HG03103 (cell line): ENCODE measurements around the gene VN1R2.
"Not testable (repeated sequence)": the region's sequence is repeated elsewhere in the genome, so short reads cannot be mapped to it uniquely, and the experiment has no call there.

Experiments
- ATAC-seq: cut with Tn5 transposase; IDR thresholded peaks from one replicate; pipeline ENCODE4 v1.9.1; 2021; ENCODE audit warnings: low read depth; ENCODE audit not compliant: unreplicated experiment

Gene VN1R2

GRCh38 chr19:53257715-53258342 lies at the start of gene VN1R2:
Gene VN1R2 (plus strand): TSS chr19:53258292. CDS start chr19:53258376, 84 bp downstream.
- not testable (repeated sequence) for ATAC-seq

- ATAC-seq = not testable (repeated sequence)
Observed at GRCh38 chr19:53211554-53211953, 46.5 kb upstream of the VN1R2 start.

- ATAC-seq = no peak
Observed at GRCh38 chr19:53212703-53213320, 45.3 kb upstream of the VN1R2 start.

- not testable (repeated sequence) for ATAC-seq
Observed at GRCh38 chr19:53222716-53223115, 35.4 kb upstream of the VN1R2 start.

GRCh38 chr19:53224606-53225005 lies 33.5 kb upstream of the VN1R2 start:
- ATAC-seq = no peak

GRCh38 chr19:53237114-53237777 lies 20.8 kb upstream of the VN1R2 start:
- no peak for ATAC-seq

- no peak for ATAC-seq
Observed at GRCh38 chr19:53246498-53246897, 11.6 kb upstream of the VN1R2 start.

GRCh38 chr19:53254411-53255341 lies 3.4 kb upstream of the VN1R2 start, which contains the start of gene ZNF677:
Gene ZNF677 (minus strand): TSS chr19:53254873. CDS start chr19:53251550, 3,323 bp downstream.
- no peak for ATAC-seq

- not testable (repeated sequence) for ATAC-seq
Observed at GRCh38 chr19:53267623-53268022, 9.5 kb downstream of the VN1R2 start, which contains the start of gene VN1R4. Gene VN1R4 (minus strand): TSS chr19:53267723. CDS start chr19:53267665, 58 bp downstream.

GRCh38 chr19:53269861-53270260 lies 11.8 kb downstream of the VN1R2 start:
- ATAC-seq = not testable (repeated sequence)

- no peak for ATAC-seq
Observed at GRCh38 chr19:53272044-53272443, 14.0 kb downstream of the VN1R2 start.

GRCh38 chr19:53275480-53275879 lies 17.4 kb downstream of the VN1R2 start:
- no peak for ATAC-seq

- not testable (repeated sequence) for ATAC-seq
Observed at GRCh38 chr19:53281947-53282346, 23.9 kb downstream of the VN1R2 start.

- ATAC-seq = no peak
Observed at GRCh38 chr19:53285087-53285486, 27.0 kb downstream of the VN1R2 start.

GRCh38 chr19:53290758-53291549 lies 32.9 kb downstream of the VN1R2 start:
- ATAC-seq = no peak

- no peak for ATAC-seq
Observed at GRCh38 chr19:53294786-53295441, 36.8 kb downstream of the VN1R2 start.

- ATAC-seq = not testable (repeated sequence)
Observed at GRCh38 chr19:53301341-53301740, 43.2 kb downstream of the VN1R2 start.

GRCh38 chr19:53308339-53308811 lies 50.3 kb downstream of the VN1R2 start:
- no peak for ATAC-seq
